ENCODE measurements around the gene COQ7.

COQ7 gene

DNA sequence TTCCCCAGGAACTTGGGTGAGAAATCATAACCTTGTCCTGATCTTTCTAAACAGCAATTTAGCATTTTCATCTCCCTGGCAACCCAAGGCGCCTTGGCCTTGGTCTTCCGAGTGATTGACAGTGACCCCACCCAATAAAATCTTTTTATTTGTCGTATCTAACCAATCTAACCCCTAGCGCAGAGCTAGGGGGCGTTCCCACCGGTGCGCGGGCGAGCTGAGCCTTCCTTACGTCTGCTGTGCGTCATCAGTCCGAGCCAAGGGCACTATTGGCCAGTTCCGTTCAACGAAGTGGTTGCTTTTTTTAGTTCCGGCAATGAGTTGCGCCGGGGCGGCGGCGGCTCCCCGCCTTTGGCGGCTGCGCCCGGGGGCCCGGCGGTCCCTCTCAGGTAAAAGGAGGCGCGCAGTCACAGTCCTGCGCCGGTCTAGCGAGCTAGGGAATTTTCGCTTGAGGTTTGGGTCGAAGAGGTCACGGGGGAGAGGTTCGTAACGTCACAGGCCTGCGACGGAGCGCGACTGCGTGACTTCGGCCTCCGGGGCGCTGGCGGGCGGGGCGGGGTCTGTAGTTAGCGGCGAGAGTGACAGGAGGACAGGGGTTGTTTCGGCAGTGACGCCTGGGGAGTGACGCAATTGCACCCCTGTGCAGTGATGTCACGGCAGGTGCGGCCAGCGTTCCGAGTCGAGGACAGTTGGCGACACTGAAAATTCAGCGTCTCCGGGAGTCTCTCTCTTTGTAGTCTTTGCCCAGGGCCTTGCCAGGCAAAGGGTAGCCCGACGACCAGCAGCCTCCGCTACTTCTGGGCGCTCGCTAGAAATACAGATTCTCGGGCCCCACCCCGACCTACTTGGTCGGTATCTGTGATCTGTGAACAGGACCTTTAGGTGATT, at the start of gene COQ7:
TSS of gene COQ7 (plus strand) at position 266 of the 888 bp plus-strand sequence. CDS start at position 317, 51 bp downstream.
- peak; percentile 96 for DNase-seq (ENCODE audit: low read depth)

DNA sequence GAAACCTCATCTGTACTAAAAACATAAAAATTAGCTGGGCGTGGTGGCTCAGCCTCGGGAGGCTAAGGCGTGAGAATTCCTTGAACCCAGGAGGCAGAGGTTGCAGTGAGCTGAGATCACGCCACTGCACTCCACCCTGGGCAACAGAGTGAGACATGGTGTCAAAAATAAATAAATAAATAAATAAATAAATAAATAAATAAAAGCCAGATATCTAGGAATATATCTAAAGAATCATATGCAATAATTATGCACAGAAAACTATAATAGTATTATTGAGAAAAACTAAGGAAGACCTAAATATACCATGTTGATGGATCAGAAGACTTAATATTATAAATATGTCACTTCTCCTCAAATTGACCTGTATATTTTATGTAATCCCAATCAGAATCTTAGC, 46.7 kb upstream of the COQ7 start:
- DNase-seq (ENCODE audit: low read depth): no peak

DNA sequence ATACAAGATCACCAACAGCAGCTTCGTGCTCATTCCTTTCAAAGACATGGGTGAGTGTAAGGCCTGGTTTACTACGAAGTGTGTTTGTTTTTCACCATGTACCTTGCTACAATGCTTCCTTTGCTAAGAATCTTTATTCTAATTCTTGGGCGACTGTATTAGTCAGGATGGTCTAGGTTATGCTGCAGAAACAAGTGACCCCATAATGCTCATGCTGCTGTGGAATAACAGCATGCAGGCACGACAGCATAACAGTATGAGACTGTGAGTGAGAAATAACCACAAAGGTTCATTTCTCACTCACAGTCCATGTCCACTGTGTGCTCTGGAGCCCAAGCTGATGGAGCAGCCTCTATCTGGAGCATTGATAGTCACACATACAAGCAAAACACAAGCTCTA, 45.7 kb upstream of the COQ7 start:
- no peak for DNase-seq (ENCODE audit: low read depth)

DNA sequence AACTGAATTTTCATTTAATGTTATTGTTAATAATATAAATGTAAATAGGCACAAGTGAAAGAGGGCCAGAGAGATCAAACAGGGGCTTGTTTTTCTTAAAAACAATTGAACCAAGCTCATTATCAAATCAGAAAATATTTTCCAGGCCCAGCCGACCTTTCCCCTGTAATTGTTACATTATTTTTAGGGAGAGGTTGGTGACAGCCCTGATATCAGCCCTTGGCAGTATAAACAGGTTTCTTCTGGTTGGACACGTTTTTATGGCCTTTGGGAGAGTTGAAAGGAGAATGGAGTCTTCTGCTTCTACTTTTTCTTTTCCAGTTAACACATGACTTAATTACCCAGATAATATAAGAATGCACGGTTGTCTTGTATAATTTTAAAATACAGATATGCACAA, 40.0 kb upstream of the COQ7 start:
- no peak for DNase-seq (ENCODE audit: low read depth)

DNA sequence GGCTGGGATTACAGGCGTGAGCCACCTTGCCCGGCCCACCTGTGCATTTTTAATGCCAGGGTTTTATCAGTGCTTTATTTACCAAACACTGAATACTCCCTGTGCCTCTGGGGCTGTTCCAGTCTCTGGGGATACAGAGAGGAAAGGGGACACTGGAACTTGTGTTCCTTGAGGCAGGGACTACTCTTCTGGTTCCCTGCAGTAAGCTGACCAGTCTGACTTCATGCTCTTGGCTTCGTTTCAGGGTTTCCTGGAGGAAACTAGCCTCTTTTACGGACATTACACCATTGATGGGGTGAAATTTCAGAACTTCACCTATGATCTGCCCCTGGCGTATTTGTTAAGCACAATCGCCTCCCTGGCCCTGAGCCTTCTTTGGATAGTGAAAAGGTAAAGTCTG, 37.4 kb upstream of the COQ7 start:
- DNase-seq (ENCODE audit: low read depth): no peak

DNA sequence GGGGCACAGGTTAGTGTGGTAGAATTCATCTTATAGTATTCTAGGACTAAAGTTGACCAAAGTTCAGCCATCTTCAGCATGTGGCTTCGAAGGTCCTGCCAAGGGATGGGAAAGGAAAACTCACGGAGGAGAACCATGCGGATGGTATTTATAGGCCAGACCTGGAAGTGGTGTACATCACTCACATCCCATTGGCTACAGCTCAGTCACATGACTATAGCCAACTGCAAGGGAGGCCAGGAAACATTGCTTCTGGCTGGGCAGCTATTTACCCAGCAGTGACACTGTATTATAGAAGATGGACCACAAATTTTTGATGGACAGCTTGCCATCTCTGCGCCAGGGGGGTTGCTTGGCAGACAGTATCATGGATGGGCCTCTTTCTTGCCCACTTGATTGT, 35.7 kb upstream of the COQ7 start:
- DNase-seq (ENCODE audit: low read depth): no peak

DNA sequence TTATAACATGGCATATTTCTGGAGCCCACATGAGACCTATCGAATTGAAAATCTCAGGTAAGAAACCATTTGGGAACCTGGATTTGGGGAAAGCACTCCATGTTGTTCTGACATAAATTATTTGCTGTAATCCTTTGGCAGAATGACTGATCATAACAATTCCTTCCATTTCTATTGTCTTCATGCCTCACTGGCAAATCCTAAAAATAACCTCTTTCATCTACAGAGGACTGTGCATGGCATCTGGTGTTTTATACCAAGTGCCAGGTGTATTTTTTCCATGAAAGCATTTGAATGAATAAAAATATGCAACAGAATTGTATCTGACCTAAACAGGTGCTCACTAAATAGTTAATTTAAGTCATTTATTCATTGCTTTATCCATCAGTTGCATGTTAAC, 33.7 kb upstream of the COQ7 start:
- no peak for DNase-seq (ENCODE audit: low read depth)

DNA sequence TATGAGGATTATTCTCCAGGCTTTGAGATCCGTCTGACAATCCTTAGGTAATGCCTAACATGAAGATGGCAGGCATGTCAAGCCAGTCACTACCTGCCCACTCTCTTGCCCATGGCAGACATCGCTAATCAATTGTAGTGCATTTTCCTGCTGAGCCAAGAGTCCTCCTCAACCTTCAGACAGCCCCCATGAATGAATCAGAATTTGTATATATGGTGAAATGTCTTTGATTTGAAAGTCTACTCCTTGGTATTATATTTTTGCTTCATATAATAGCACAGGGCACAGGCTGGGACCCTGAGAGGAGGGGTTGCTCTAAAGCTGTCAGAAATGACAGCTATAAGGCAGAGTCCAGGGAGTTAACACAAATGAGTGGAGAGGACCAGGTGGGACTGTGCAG, 27.0 kb upstream of the COQ7 start:
- DNase-seq (ENCODE audit: low read depth): no peak

DNA sequence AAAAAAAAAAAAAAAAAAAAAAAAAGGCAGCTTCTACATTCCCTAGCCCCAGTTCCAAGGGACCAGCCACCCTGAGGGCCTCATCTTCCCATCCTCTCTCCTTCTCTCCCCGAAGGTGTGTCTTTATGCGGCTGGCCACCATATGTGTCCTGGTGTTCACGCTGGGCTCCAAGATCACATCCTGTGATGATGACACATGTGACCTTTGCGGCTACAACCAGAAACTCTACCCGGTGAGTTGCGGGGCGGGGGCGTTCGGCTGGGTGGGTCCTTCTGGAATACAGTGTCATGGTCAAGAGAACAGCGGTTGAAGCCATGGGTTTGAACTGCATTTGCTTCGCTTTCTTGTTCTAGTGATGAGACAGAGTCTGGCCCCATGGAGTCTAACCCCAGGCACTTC, 22.6 kb upstream of the COQ7 start:
- no peak for DNase-seq (ENCODE audit: low read depth)

DNA sequence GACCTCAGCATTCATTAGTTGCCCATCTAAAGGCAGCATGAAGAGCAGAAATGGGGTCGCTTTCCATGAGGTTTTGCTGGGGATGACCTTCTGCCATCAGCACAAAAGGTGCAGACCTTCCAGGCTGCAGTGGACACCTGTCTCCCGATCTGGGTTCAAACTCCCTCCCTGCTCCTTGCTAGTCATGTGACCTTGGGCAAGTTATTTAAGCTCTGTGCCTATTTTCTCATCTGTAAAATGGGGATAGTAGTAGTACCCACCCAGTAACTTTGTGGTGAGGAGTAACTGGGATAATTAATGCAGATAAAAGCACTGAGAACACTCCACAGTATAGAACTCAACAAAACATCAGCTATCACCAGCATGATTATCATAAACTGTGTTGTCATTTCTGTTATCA, 21.4 kb upstream of the COQ7 start:
- no peak for DNase-seq (ENCODE audit: low read depth)

DNA sequence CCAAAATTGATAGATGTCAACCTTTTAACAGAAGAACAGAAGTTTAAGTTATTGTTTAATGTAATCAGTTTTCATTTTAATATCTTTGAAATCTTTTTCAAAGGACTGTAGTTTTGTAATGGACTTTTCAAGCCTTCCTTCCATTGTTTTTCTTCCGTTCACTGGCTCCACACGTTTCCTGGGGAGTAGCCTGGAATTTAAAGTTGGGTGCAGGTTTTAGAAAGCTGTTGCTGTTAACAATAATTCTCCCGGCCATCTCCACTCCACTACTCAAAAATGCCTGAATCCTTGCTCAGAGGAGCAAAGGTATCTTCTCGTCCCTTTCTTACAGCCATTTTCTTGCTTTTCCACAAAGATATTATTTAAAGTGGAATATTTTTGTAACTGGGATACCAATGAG, 4.7 kb upstream of the COQ7 start:
- DNase-seq (ENCODE audit: low read depth): no peak

DNA sequence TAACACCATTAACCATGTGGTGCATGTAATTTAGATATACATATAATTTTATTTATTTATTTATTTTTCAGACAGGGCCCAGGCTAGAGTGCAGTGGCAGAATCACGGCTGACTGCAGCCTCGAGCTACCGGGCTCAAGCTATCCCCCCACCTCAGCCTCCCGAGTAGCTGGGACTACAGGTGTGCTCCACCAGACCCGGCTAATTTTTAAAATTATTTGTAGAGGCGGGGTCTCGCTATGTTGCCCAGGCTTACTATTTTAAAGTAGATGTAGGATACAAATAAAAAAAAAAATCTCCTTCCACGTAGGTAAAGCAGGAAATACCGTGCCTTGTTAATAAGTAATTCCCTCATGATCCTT, 446 bp upstream of the COQ7 start:
- DNase-seq (ENCODE audit: low read depth): no peak

DNA sequence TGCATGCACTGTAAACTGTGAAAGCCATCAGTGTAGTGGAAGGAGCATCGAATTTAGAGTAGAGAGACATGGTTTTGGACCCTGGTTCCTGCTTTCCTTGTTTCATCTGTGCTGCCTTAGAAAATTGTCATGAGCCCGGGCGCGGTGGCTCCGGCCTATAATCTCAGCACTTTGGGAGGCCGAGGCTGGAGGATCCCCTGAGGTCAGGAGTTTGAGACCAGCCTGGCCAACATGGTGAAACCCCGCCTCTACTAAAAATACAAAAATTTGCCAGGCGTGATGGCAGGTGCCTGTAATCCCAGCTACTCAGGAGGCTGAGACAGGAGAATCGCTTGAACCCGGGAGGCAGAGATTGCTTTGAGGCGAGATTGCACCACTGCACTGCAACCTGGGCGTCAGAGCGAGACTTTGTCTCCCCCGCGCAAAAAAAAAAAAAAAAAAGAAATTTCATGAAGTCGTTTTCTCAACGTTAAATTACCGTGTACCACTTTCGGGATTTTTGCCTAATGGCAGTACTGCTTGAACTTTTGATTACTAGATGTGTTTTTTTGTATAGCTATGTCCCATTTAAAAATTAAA, 912 bp downstream of the COQ7 start:
- no peak for DNase-seq (ENCODE audit: low read depth)

DNA sequence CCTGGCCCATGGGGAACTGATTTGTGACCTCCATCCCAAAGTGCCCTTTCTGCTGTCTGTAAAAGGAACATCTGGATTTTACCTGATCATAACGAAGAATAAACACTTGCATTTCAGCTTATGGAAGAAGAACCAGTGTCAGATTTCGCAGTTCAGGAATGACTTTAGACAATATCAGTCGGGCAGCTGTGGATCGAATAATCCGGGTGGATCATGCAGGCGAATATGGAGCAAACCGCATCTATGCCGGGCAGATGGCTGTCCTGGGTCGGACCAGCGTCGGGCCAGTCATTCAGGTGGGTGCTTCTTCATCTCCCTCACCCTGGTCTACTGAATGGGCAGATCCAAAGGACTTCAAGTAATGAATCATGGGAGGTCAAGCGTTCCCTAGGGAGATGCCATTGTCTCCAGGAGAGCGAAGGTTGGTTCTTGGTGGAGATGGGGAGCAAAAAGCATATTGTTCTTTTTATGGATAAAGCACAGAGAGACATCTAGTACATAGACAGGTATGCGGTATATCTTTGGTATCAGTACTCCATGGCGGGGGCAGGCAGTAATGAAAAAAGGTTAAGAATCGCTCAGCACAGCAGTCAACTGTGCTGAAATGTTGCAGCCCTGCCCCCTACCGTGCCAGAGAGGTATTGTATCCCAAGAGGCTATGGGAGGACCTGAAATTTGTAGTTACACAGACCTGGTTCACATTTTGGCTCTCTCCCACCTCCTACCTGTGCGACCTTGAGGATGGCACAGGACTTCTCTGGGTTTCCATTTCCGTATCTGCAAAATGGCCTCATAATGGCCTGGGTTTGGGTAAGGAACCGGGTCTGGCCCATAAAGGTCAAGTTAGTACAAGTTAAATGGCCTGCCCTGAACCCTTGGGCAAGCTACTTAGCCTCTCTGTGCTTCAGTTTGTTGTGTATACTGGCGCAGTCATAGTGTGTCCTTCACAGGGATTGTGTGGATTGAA, 4.7 kb downstream of the COQ7 start:
- peak; percentile 26 for DNase-seq (ENCODE audit: low read depth)

DNA sequence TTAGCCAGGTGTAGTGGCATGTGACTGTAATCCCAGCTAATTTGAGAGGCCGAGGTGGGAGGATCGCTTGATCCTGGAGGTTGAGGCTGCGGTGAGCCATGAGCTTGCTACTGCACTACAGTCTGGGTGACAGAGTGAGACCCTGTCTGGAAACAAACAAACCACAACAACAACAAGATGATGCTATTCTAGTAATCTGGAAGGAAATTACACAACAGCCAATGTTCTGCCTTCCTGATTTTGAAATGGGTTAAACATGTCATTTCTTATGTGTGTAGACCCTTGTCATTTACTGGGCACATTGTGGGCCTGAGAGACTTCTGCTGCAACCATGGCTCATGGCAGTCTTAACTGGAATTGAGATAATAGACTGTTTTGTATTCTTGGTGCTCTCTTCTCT, 5.9 kb downstream of the COQ7 start:
- no peak for DNase-seq (ENCODE audit: low read depth)

DNA sequence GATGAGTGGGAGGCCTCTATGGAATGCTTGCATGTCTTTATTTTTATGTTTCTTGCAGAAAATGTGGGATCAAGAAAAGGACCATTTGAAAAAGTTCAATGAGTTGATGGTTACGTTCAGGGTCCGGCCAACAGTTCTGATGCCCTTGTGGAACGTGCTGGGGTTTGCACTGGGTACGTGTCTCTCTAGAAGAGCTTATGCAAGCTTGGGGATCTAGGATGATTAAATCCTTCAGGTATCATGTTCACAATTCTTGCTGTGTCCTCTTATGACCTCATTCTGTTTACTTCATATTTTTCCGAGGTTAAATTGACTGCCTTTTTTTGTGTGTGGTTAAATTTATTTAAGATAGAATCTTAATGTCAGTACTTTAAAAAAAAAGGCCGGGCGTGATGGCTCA, 6.4 kb downstream of the COQ7 start:
- DNase-seq (ENCODE audit: low read depth): no peak

DNA sequence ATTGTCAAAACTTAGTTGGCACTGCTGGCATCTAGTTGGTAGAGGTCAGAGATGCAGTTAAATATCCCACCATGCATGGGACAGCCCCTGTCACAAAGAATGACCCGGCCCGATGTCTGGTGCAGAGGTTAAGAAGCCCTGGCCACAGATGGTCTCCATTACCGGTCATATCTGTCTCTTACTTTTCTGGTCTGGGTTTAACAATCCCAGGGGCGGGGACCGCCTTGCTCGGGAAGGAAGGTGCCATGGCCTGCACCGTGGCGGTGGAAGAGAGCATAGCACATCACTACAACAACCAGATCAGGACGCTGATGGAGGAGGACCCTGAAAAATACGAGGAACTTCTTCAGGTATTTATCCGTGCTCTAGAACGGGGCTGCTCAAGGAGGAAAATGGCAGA, 8.1 kb downstream of the COQ7 start:
- DNase-seq (ENCODE audit: low read depth): no peak

DNA sequence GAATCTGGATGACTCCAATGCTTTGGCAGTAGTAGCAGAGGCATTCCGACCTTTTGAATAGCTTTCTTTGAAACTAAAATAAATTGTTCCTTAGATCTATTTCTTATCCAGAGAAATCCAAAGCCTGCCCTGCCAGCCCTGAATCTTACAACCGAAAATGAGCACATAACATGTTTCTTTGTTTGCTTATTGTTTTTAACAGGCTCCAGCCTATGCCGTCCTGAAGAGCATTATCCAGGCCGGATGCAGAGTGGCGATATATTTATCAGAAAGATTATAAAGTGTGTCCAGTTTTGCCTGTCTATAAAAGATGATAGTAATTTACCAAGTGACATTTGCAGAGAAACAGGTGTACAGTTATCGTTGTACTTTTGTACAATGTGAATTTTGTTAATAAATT, 10.5 kb downstream of the COQ7 start:
- no peak for DNase-seq (ENCODE audit: low read depth)

DNA sequence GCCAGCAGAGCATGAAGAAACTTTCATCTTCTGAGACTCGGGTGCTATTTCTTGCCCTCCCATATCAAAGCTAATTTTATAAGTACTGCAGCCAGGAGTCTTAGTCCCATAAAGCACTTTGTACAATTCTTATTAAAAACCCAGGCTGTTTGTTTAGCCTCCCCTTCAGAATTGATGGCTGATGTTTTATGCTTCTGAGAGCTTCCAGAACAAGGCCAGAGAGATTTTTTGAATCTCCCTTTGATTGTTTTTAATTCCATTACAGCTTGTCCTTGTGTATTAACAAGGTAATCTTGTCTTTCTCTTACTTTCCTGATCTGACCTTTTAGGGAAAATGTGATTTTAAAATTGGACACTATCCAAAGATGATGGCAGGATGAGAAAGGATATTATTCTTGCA, 16.3 kb downstream of the COQ7 start:
- DNase-seq (ENCODE audit: low read depth): no peak

DNA sequence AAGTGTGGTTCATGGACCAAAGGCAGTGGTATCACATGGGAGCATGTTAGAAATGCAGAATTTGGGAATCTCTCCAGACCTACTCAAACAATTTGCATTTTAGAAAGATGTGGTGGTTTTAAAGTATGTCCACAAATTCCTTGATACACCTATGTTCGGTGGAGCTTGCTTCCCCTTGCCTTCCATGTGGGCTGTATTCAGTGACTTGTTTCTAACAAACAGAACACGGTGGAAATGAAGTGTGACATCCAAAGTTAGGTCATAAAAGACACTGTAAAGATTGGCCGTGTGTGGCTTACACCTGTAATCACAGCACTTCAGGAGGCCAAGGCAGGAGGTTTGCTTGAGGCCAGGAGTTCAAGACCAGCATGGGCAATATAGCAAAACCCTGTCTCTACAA, 16.7 kb downstream of the COQ7 start:
- no peak for DNase-seq (ENCODE audit: low read depth)

DNA sequence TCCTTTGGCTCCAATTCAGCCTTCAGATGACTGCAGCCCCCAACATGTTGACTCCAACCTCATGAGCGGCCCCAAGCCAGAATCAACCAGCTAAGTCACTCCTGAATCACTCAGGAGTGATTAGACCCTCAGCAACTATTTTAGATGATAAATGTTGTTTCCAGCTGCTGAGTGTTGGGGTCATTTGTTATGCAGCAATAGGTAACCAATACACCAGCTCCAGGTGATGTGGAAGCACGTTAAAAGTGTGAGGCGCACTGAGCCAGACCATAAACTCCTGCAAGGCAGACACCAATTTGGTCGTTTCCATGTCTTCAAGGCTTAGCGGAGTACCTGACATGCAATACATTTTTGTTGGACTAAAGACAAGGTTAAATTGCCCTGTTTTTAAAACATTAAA, 17.5 kb downstream of the COQ7 start:
- DNase-seq (ENCODE audit: low read depth): no peak

DNA sequence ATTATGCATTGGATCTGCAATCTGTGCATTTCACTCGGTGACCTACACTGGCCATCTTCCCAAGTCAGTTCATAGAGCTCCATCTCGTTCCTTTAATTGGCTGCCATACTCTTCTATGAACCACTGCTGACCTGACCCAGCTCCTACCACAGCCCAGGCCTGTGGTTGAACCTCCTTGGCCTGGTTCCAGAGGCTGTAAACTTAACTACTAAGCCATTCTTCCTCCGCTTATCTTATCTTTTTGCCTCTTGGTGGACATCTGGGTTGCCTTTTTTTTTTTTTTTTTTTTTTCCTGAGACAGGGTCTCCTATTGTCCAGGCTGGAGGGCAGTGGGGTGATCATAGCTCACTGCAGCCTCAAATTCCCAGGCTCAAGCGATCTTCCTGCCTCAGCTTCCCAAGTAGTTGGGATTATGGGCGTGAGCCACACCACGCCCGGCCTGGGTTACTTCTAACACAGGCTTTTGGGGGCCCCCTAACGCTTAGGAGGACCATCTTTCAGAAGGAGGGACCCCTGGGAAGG, 18.3 kb downstream of the COQ7 start:
- DNase-seq (ENCODE audit: low read depth): no peak

All from stimulated activated CD8-positive, alpha-beta memory T cell treated with anti-CD3 and anti-CD28 coated beads, Interleukin-4, amount 100 ng/mL, for 24 hours (primary cell).